ENCODE measurements around the gene PLIN5. TPM values are rescaled to one million over a fixed set of nuclear protein-coding genes. Genes with fewer than 3 reads are reported as not detected.

PLIN5 gene
- total and polyA plus RNA-seq, 2 experiments from 2014 or later: 5.8 to 6.4 TPM

- no peak overlapping the region for H3K27ac ChIP-seq
- H4K20me1 ChIP-seq (ENCODE audit: insufficient read depth, poor library complexity, severe bottlenecking): no peaks in the 10 kb centered on the region
- 97% methylated on average over 27 of the region's 29 CpGs for WGBS (ENCODE audit: low lambda C conversion rate, missing lambda C conversion rate)
- no peaks in the 10 kb centered on the region for H3K9me3 ChIP-seq (ENCODE audit: low read depth)
- TF ChIP-seq EZH2 (IDR thresholded peaks at IDR 0.05; ENCODE audit: borderline replicate concordance): no peak
- no peak for TF ChIP-seq EZH2phosphoT487 (IDR thresholded peaks at IDR 0.05; ENCODE audit: low read depth, severe bottlenecking, unreplicated experiment)
- TF ChIP-seq, protein P1, sequence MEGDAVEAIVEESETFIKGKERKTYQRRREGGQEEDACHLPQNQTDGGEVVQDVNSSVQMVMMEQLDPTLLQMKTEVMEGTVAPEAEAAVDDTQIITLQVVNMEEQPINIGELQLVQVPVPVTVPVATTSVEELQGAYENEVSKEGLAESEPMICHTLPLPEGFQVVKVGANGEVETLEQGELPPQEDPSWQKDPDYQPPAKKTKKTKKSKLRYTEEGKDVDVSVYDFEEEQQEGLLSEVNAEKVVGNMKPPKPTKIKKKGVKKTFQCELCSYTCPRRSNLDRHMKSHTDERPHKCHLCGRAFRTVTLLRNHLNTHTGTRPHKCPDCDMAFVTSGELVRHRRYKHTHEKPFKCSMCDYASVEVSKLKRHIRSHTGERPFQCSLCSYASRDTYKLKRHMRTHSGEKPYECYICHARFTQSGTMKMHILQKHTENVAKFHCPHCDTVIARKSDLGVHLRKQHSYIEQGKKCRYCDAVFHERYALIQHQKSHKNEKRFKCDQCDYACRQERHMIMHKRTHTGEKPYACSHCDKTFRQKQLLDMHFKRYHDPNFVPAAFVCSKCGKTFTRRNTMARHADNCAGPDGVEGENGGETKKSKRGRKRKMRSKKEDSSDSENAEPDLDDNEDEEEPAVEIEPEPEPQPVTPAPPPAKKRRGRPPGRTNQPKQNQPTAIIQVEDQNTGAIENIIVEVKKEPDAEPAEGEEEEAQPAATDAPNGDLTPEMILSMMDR (IDR thresholded peaks at IDR 0.05; ENCODE audit: poor library complexity): no peak
- H3K4me1 ChIP-seq (ENCODE audit: insufficient read depth): no peaks in the 10 kb centered on the region
- H2AFZ ChIP-seq: no peak overlapping the region
- no peak for DNase-seq (ENCODE audit: low spot score)
- H3K36me3 ChIP-seq (replicated peaks; ENCODE audit: insufficient read depth, low read depth): no peaks in the 10 kb centered on the region
- H3K27me3 ChIP-seq: no peaks in the 10 kb centered on the region
- no peaks in the 10 kb centered on the region for H3K79me2 ChIP-seq
- H3K4me2 ChIP-seq: no peak overlapping the region
- no peaks in the 10 kb centered on the region for H3K9me2 ChIP-seq (replicated peaks; ENCODE audit: insufficient read depth)
- no peak overlapping the region for H3K4me3 ChIP-seq
Measured at GRCh38 chr19:4500841-4501591, 34.0 kb downstream of the PLIN5 start.

DNA sequence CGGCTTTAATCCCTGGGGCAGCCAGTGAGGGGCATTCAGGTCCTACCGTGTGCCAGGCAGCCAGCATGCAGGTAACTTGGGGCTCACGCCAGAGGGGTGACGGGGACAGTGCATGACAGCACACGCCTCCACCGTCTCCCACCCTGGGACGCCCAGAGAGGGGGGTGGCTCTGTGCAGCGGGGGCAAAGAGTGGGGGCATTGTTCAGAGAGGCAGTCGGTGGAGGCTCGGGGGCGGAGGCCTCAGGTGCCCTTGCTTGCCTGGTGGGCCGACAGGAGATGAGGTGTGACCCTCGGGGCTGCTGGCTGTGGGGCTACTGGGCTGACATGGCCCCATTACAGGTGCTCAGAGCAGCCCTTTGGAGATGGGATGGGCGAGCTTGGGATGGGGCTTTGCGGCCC lies 35.2 kb downstream of the PLIN5 start:
- H2AFZ ChIP-seq: no peak overlapping the region
- no peaks in the 10 kb centered on the region for H3K9me3 ChIP-seq (ENCODE audit: low read depth)
- no peak overlapping the region for H3K27ac ChIP-seq
- DNase-seq (ENCODE audit: low spot score): no peak
- 97% methylated on average over 13 of the region's 15 CpGs for WGBS (ENCODE audit: low lambda C conversion rate, missing lambda C conversion rate)
- H3K4me3 ChIP-seq: no peak overlapping the region
- no peaks in the 10 kb centered on the region for H3K36me3 ChIP-seq (replicated peaks; ENCODE audit: insufficient read depth, low read depth)
- H3K79me2 ChIP-seq: no peaks in the 10 kb centered on the region
- no peaks in the 10 kb centered on the region for H3K4me1 ChIP-seq (ENCODE audit: insufficient read depth)
- no peaks in the 10 kb centered on the region for H3K27me3 ChIP-seq
- H4K20me1 ChIP-seq (ENCODE audit: insufficient read depth, poor library complexity, severe bottlenecking): no peaks in the 10 kb centered on the region
- no peaks in the 10 kb centered on the region for H3K9me2 ChIP-seq (replicated peaks; ENCODE audit: insufficient read depth)
- no peak overlapping the region for H3K4me2 ChIP-seq
- no peak for TF ChIP-seq EZH2phosphoT487 (IDR thresholded peaks at IDR 0.05; ENCODE audit: low read depth, severe bottlenecking, unreplicated experiment)
- TF ChIP-seq, protein P1 (IDR thresholded peaks at IDR 0.05; ENCODE audit: poor library complexity): no peak
- no peak for TF ChIP-seq EZH2 (IDR thresholded peaks at IDR 0.05; ENCODE audit: borderline replicate concordance)

GRCh38 chr19:4499318-4499717 lies 35.7 kb downstream of the PLIN5 start:
- no peaks in the 10 kb centered on the region for H3K79me2 ChIP-seq
- H4K20me1 ChIP-seq (ENCODE audit: insufficient read depth, poor library complexity, severe bottlenecking): no peaks in the 10 kb centered on the region
- no peak overlapping the region for H2AFZ ChIP-seq
- H3K27ac ChIP-seq: no peak overlapping the region
- no peak for DNase-seq (ENCODE audit: low spot score)
- 97% methylated on average over 14 of the region's 23 CpGs for WGBS (ENCODE audit: low lambda C conversion rate, missing lambda C conversion rate)
- H3K36me3 ChIP-seq (replicated peaks; ENCODE audit: insufficient read depth, low read depth): no peaks in the 10 kb centered on the region
- no peaks in the 10 kb centered on the region for H3K9me2 ChIP-seq (replicated peaks; ENCODE audit: insufficient read depth)
- TF ChIP-seq EZH2 (IDR thresholded peaks at IDR 0.05; ENCODE audit: borderline replicate concordance): no peak
- no peaks in the 10 kb centered on the region for H3K27me3 ChIP-seq
- H3K4me2 ChIP-seq: no peak overlapping the region
- H3K4me3 ChIP-seq: no peak overlapping the region
- H3K9me3 ChIP-seq (ENCODE audit: low read depth): no peaks in the 10 kb centered on the region
- no peaks in the 10 kb centered on the region for H3K4me1 ChIP-seq (ENCODE audit: insufficient read depth)

DNA sequence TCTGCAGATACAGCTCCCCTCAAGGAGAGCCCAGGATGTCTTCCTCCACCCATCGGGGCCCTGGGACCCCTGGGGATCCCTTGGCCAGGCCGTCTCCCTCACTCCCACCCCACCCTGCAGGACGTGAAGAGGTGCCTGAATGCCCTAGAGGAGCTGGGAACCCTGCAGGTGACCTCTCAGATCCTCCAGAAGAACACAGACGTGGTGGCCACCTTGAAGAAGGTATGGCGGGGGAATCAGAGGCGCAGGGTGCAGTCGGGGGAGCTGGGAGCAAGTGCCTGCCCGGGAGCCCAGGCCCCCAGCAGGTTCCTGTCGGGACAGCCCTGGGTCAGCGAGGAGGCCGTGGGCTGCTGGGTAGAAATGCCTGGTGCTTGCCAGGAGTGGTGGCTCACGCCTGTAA lies 36.3 kb downstream of the PLIN5 start:
- Histone ChIP-seq H3K4me2 (no peak overlapping the region), H3K27ac (no peak overlapping the region), H3K27me3 (no peaks in the 10 kb centered on the region), H3K9me3 (ENCODE audit: low read depth) (no peaks in the 10 kb centered on the region), H3K36me3 (replicated peaks; ENCODE audit: insufficient read depth, low read depth) (no peaks in the 10 kb centered on the region), H4K20me1 (ENCODE audit: insufficient read depth, poor library complexity, severe bottlenecking) (no peaks in the 10 kb centered on the region), H3K9me2 (replicated peaks; ENCODE audit: insufficient read depth) (no peaks in the 10 kb centered on the region), H3K4me3 (no peak overlapping the region), H2AFZ (no peak overlapping the region), H3K4me1 (ENCODE audit: insufficient read depth) (no peaks in the 10 kb centered on the region), H3K79me2 (no peaks in the 10 kb centered on the region)
- TF ChIP-seq EZH2phosphoT487 (IDR thresholded peaks at IDR 0.05; ENCODE audit: low read depth, severe bottlenecking, unreplicated experiment) (no peak), EZH2 (IDR thresholded peaks at IDR 0.05; ENCODE audit: borderline replicate concordance) (no peak)
- TF ChIP-seq, protein P1 (IDR thresholded peaks at IDR 0.05; ENCODE audit: poor library complexity): no peak
- 98% methylated on average over 12 of the region's 12 CpGs for WGBS (ENCODE audit: low lambda C conversion rate, missing lambda C conversion rate)
- DNase-seq (ENCODE audit: low spot score): no peak
